Colonic mucosa (tissue), 4 donors: ENCODE results near the gene ARHGDIA. TPM values are rescaled to one million over a fixed set of nuclear protein-coding genes. Genes with fewer than 3 reads are reported as not detected.

Experiments
- DNase-seq: peaks from one replicate; pipeline ENCODE4 v3.0.0-alpha.2; 2020
- H3K27ac ChIP-seq: fragments of 200-600 bp; one replicate; pipeline ENCODE4 v1.8.0; 2021
- H3K27me3 ChIP-seq: fragments of 200-600 bp; one replicate; pipeline ENCODE4 v1.8.0; 2021
- H3K36me3 ChIP-seq: fragments of 200-600 bp; one replicate; pipeline ENCODE4 v1.8.0; 2021
- H3K4me1 ChIP-seq: fragments of 200-600 bp; one replicate; pipeline ENCODE4 v1.8.0; 2021; ENCODE audit warnings: mild to moderate bottlenecking
- H3K4me3 ChIP-seq: fragments of 200-600 bp; one replicate; pipeline ENCODE4 v1.8.0; 2021
- H3K9ac ChIP-seq, 2 donors: one replicate each; pipeline ENCODE4 v1.7.0; 2013; ENCODE audit warnings: control low read depth in 2 of 2, low read depth in 2 of 2, low read length in 2 of 2
- H3K9me3 ChIP-seq: fragments of 200-600 bp; one replicate; pipeline ENCODE4 v1.8.0; 2021
- intact Hi-C: fragments of 100-400 bp; cut with DNase I; formaldehyde crosslinking; loops from one replicate; pipeline ENCODE4 v1.14.1; 2022
- total RNA-seq, 2 donors: library from RNA; stranded (reverse); fragmentation: NEBNext Ultra II Directional in 1 of 2; extraction: Animal tissue kit (Norgen Biotek cat#: 25700) in 1 of 2; gene quantifications; one replicate each; pipeline ENCODE4 v1.2.1, GENCODE V29; 2021
- TF ChIP-seq, protein P1 (sequence below): fragments of 200-600 bp; IDR thresholded peaks from one replicate; pipeline ENCODE4 v1.8.0; 2022; ENCODE audit warnings: antibody characterized with exemption, mild to moderate bottlenecking
- donor health status: healthy.
- donor health status: DM: no; HTN: no; CAD: no.
- donor health status: DM: no; HTN: no; CAD: no.

Gene ARHGDIA
- total RNA-seq, 2 donors from 2014 or later, result 407 to 546 TPM

DNA sequence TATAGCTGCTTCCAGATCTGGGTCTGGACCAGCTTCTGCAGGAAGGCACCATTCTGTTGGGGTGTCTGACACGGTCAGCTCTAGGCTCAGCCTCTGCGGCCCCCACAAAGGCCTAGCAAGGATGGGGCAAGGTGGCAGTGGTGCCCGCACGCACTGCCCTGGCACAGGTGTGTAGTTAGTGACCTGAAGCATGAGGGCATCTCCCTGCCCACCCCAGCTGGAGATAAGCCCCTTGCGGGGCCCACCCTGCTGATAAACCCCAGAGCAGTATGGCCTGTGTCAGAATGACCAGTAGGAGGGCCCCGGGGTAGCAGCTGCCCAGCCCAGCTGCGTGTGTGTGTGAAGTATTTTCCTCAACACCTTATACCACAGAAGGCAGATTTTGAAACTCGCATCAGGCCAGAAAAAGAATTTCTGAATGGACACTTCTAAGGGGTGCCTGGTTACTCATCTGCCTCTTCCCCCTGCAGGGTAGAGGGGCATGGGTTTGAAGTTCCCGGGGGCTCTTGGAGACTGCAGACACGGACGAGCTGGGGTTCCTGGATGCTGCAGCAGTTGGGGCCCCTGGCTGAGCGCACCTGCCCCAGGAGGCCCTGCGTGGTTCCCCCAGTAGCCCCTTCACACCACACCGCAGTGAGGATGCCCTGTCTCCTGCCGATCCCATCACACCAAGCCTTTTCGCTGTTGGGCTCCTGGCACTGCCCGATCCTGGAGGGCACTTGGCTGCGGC, 4.5 kb downstream of the ARHGDIA start:
- Histone ChIP-seq H3K9ac (peak overlapping the region; percentile 38 to 86), H3K4me1 (peaks cover 39% of the 10 kb centered on the region), H3K9me3 (no peaks in the 10 kb centered on the region), H3K27me3 (no peaks in the 10 kb centered on the region), H3K27ac (peak overlapping the region; percentile 80), H3K4me3 (no peak overlapping the region), H3K36me3 (no peaks in the 10 kb centered on the region)
- TF ChIP-seq, protein P1, sequence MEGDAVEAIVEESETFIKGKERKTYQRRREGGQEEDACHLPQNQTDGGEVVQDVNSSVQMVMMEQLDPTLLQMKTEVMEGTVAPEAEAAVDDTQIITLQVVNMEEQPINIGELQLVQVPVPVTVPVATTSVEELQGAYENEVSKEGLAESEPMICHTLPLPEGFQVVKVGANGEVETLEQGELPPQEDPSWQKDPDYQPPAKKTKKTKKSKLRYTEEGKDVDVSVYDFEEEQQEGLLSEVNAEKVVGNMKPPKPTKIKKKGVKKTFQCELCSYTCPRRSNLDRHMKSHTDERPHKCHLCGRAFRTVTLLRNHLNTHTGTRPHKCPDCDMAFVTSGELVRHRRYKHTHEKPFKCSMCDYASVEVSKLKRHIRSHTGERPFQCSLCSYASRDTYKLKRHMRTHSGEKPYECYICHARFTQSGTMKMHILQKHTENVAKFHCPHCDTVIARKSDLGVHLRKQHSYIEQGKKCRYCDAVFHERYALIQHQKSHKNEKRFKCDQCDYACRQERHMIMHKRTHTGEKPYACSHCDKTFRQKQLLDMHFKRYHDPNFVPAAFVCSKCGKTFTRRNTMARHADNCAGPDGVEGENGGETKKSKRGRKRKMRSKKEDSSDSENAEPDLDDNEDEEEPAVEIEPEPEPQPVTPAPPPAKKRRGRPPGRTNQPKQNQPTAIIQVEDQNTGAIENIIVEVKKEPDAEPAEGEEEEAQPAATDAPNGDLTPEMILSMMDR, result no peak
- DNase-seq, result no peak
- intact Hi-C loops, result no loop called here

DNA sequence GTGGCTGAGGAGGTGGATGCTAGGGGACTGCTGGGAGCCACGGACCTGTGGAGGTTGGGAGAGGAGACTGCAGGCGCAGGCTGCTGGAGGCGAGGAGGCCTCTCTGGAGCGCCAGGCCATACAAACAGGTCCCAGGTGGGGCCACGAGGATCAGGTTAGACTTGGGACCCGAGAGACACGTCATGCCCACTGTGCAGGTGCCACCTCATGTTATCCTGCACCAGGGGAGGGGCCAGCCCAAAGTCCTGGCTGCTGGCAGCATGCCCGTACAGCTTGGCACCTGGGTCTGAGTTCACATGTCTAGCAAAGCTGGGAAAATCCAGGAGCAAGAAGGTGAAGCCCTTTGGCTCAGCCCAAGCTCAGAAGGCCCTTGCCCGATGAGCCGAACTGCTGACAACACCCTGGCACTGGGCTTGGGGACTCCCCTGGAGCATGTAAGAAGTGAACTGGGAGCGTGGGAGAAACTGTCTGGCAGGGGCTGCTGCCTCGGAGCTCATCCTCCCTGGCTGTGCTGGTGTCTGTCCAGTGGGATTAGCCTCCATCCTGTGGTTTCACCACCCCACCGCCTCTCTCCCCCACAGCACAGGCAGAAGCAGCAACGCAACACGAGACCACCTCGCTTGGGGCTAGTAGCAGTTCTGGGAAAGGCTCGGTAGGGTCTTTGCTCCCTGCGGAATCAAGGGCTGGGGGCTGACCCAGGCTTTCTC, 5.3 kb downstream of the ARHGDIA start:
- Histone ChIP-seq H3K27me3 (no peaks in the 10 kb centered on the region), H3K27ac (peak overlapping the region; percentile 80), H3K36me3 (no peaks in the 10 kb centered on the region), H3K4me1 (peaks cover 39% of the 10 kb centered on the region), H3K9ac (peak overlapping the region; percentile 48 to 86), H3K4me3 (no peak overlapping the region), H3K9me3 (no peaks in the 10 kb centered on the region)
- peak; percentile 97 for DNase-seq
- TF ChIP-seq, protein P1, result no peak
- intact Hi-C loops, result no loop called here

DNA sequence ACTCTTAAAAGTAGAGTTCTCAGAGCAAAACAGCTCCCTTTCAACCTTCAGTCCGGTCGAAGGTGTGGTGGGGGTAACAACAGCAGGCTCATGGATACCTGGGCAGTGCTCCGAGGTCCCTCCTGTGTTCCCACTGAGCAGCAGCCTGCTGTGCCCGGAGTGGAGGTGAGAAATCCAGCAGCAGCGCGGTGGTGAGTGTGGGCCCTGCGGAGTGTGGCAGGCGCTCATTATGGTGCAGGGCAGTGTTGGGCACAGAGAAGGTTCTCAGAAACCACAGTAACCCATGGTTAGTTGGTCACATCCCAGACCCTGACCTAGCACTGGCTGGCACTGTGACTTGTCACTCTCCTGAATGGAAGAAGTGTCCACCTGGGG, 5.8 kb downstream of the ARHGDIA start:
- Histone ChIP-seq H3K27ac (peak overlapping the region; percentile 80), H3K9me3 (no peaks in the 10 kb centered on the region), H3K4me1 (peaks cover 39% of the 10 kb centered on the region), H3K9ac (peak overlapping the region; percentile 48 to 86), H3K36me3 (no peaks in the 10 kb centered on the region), H3K4me3 (no peak overlapping the region), H3K27me3 (no peaks in the 10 kb centered on the region)
- no peak for DNase-seq
- TF ChIP-seq, protein P1, result no peak
- intact Hi-C loops, result no loop called here

DNA sequence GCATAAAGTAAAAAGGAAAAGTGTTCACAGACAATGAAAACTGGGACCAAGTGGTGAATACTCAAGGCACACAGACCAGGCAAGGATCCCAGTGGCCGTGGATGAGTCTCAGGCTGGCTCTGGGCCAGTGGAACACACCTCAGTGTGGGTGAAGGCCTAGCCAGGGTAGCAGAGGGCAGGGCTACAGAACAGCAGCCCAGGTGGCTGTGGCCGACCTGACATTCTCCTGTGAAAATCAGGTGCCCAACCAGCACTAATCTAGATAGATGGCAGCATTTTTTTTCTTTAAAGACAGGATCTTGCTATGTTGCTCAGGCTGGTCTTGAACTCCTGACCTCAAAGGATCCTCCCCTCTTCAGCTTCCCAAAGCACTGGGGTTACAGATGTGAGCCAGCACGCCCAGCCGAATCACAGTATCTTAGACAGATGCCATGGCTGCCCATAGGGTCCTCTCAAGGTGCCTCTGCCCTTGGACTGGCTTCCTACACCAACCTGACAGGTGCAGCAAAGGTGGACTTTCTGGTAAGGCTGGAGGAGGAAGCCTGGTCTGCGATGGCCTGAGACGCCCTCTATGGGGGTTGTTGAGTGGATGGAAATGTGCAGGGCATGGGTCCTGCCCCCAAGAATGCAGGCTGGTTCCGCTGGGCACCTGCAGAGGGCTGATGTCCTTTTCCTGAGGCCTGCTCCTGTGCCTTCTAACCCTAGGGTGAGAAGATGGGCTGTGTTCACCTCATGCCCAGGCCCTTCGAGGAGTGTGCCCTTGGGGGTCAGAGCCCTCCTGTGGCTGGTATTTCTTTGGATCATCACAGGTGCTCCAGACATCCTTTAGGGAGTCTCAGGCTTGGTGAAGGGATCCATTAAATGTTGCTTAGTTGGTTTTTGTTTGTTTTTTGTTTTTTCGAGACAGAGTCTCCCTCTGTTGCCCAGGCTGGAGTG, 7.0 kb downstream of the ARHGDIA start:
- no peaks in the 10 kb centered on the region for H3K9me3 ChIP-seq
- no peak overlapping the region for H3K4me3 ChIP-seq
- DNase-seq, result no peak
- H3K36me3 ChIP-seq, result no peaks in the 10 kb centered on the region
- H3K27ac ChIP-seq, result no peak overlapping the region
- no peaks in the 10 kb centered on the region for H3K27me3 ChIP-seq
- peaks cover 38% of the 10 kb centered on the region for H3K4me1 ChIP-seq
- intact Hi-C loops, result no loop called here
- TF ChIP-seq, protein P1, result no peak
- H3K9ac ChIP-seq, result peak overlapping the region in 1 of 2 donors; percentile 86

DNA sequence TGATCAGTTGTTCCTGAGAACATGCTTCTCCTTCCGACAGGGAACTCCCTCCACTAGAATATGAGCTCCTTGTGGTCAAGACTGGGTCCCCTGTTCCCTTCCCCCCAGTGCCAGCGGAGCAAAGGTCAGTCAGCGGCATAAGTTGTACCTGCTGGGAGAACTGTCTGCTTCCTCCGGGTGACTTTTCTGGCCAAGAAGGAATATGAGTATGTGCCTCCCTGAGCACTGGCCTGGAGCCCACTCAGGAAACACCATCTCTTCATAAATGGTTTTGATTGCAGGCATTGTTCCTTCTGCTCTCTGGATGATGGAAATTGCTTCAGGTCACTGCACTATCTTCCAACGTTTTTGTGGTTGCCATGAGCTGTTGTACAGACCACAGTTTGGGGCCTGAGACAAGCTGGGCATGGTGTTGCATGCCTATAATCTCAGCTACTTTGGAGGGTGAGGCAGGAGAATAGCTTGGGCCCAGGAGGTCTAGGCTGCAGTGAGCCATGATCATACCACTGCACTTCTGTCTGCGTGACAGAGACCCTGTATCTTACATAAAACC, 7.9 kb downstream of the ARHGDIA start:
- DNase-seq, result no peak
- intact Hi-C loops, result no loop called here
- H3K36me3 ChIP-seq, result peaks cover 3% of the 10 kb centered on the region
- TF ChIP-seq, protein P1, result no peak
- H3K9me3 ChIP-seq, result no peaks in the 10 kb centered on the region
- peaks cover 41% of the 10 kb centered on the region for H3K4me1 ChIP-seq
- no peak overlapping the region for H3K27ac ChIP-seq
- peak overlapping the region in 1 of 2 donors; percentile 24 for H3K9ac ChIP-seq
- no peaks in the 10 kb centered on the region for H3K27me3 ChIP-seq
- no peak overlapping the region for H3K4me3 ChIP-seq
